HG02610 (cell line): ENCODE data around the gene ING4.

Experiments used
- ATAC-seq: cut with Tn5 transposase; IDR thresholded peaks from one replicate; pipeline ENCODE4 v1.9.1; 2021; ENCODE audit warnings: mild to moderate bottlenecking, moderate library complexity; ENCODE audit not compliant: unreplicated experiment

Gene ING4

GRCh38 chr12:6688543-6688998 is 25.7 kb upstream of the ING4 start:
- ATAC-seq = no peak

DNA sequence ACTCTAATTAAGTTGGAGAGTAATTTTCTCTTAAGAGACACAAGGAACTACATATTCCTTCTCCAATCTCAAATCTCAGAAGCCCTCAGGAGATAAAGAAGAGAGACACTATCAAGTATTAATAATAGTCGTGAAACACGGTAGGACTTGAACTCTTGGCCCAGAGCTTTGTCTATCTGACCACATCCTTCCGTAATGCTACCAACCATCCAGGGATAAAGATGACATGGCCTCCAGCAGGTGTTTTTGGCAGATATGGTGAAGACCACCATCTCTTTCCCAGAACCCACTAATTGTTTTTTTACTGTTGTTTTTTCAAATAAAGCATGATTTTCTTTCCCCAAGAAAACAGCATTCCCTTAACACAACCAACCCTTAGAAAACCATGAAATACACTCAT is 22.9 kb upstream of the ING4 start:
- no peak for ATAC-seq

DNA sequence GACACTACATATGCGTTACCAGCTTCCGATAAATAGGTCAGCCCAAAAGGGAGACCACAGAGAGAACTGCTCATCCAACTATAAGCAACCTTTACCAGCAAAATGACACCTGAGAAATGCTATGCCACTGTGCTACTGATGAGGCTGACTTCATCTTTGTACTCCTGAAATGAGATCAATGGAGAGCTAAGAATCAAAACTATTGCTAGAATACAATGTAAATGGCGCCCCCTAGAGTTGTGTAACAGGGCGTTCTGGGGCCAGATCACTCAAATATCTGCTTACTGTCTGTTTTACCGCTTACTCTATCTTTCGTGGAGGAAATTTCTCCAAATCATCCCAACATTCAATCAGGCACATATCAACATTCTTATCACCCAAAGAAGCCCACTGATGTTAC is 21.7 kb upstream of the ING4 start:
- no peak for ATAC-seq

DNA sequence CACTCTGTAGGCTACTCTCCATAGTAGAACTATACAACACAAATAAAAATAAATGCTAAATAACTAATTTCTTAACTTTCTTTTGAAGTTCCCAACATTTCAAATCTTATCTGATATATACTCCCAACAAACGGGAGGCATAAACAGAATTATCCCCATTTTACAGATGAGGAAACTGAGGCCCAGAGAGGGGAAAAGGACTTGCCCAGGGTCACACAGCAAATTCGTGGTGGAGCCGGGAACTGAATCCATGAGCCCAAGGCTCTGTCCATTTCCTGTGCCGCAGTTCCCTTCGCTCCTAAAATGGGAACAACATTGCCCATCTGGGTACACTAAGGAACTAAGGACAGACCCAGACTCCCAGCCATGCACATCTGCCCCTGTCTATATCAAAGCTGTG is 14.0 kb upstream of the ING4 start:
- no peak for ATAC-seq

DNA sequence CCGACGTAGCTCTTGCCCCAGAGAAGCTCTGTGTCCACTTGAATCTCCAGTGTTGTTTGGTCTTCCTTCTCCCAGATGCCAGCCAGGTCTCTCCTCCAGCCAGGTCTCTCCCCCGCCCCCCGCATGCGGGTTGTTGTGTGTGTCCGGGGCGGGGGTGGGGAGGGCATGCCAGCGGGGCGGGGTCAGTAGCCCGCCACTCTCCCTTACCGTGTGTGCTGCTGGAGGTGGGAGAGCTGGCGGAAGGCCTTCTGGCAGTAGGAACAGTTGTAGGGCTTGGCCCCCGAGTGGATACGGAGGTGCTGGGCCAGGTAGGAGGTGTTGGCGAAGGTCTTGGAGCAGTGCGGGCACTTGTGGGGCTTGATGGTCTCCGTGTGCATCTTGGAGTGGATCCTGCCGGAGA is 9.2 kb upstream of the ING4 start:
- ATAC-seq = no peak

- no peak for ATAC-seq
Measured at GRCh38 chr12:6667559-6668210, 4.8 kb upstream of the ING4 start.

DNA sequence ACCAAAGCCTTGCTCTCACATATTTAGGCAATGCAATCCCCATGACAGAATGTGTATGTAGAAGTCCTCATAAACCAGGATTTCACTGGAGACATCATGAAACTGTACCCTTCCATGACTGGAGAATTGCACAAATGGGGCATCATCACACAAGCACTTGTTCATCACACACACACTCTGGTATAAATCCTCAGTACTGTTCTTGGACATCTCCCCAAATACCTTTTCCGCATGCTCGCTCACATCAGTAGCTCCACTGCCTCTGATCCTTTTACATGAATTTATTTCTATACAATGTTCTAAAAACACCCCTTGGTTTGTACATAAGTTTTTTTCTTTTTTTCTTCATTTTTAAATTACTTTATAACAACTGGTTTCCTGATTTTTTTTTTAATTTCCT is 3.3 kb upstream of the ING4 start:
- ATAC-seq = no peak

DNA sequence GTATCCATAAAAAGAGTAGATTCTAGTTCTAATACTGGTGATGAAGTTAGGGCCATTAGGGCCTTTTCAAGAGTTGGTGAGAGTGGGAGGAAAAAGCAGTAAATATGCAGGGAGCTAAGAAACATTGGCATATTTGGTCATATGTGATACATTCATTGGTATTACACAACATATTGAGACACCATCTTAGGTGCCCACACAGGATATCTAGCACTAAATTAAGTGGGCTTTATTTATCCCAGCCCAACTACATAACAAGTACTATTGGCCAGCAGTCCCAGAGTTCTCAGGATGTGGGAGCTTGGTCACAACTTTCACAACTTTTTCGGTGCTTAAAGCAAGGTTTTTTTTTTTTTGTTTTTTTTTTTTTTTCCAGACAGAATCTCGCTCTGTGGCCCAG is 2.0 kb upstream of the ING4 start:
- ATAC-seq = no peak

- no peak for ATAC-seq
Measured at GRCh38 chr12:6662602-6662905, 365 bp downstream of the ING4 start.

DNA sequence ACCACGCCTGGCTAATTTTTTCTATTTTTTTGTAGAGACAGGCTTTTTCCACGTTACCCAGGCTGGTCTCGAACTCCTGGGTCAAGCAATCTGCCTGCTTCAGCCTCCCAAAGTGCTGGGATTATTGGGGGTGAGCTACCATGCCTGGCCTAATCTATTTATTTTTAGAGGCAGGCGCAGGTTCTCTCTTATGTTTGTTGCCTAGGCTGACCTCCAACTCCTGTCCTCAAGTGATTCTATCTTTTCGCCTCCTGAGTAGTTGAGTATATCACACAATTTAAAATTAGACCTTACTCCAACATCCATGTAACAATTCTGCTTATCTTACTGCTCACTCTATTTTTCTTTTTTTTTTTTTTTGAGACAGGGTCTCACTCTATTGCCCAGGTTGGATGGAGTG is 8.9 kb downstream of the ING4 start:
- no peak for ATAC-seq

GRCh38 chr12:6653342-6653741 is 9.6 kb downstream of the ING4 start:
- ATAC-seq = no peak

GRCh38 chr12:6652391-6652790 is 10.5 kb downstream of the ING4 start:
- ATAC-seq = no peak

GRCh38 chr12:6650832-6651231 is 12.1 kb downstream of the ING4 start:
- no peak for ATAC-seq

DNA sequence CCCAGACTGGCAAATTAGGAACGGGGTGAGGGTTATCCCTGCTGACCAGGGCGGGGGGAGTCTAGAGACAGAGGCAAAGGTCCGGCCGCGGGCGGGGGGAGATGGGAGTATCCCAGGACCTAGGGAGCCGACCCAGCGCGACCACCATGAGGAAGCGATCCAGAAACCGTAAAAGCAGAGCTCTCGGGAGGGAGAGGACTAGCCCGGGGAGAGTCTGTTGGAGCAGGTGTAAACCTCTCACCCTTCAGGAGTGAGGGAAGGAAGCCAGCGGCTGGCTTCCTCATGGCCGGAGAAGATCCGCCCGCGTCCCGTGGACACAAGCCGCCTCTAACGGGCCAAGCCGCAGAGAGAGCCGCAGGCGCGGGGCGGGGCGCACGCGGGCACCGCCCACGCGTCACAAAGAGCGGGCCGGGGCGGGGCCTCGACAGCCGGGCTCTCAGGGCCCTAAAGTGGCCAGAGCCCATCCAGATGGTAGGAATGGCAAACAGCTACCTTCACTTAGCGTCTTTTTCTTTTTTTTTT is 15.8 kb downstream of the ING4 start, which contains the start of gene ACRBP:
TSS of gene ACRBP (minus strand) at position 350 of the 522 bp plus-strand sequence. CDS start at position 284, 66 bp downstream.
- no peak for ATAC-seq

GRCh38 chr12:6646276-6647082 is 16.4 kb downstream of the ING4 start:
- ATAC-seq = no peak

- ATAC-seq = no peak
Measured at GRCh38 chr12:6644903-6645302, 18.0 kb downstream of the ING4 start.

- ATAC-seq = no peak
Measured at GRCh38 chr12:6644257-6644596, 18.7 kb downstream of the ING4 start.

- no peak for ATAC-seq
Measured at GRCh38 chr12:6643569-6644256, 19.2 kb downstream of the ING4 start.

- no peak for ATAC-seq
Measured at GRCh38 chr12:6641131-6641530, 21.8 kb downstream of the ING4 start.

- ATAC-seq = no peak
Measured at GRCh38 chr12:6640497-6640896, 22.4 kb downstream of the ING4 start.

- ATAC-seq = no peak
Measured at GRCh38 chr12:6639151-6639801, 23.6 kb downstream of the ING4 start.
